Measurements from ENCODE around the gene PTPRD.
"Not testable (repeated sequence)": the region's sequence is repeated elsewhere in the genome, so short reads cannot be mapped to it uniquely, and the experiment has no call there.

PTPRD gene

GRCh38 chr9:10449201-10449617 is 163.6 kb downstream of the PTPRD start:
- not testable (repeated sequence) for DNase-seq

GRCh38 chr9:10447036-10447435 is 165.8 kb downstream of the PTPRD start:
- DNase-seq = no peak

GRCh38 chr9:10443868-10444204 is 169.0 kb downstream of the PTPRD start:
- no peak for DNase-seq

GRCh38 chr9:10443181-10443867 is 169.5 kb downstream of the PTPRD start:
- no peak for DNase-seq

DNA sequence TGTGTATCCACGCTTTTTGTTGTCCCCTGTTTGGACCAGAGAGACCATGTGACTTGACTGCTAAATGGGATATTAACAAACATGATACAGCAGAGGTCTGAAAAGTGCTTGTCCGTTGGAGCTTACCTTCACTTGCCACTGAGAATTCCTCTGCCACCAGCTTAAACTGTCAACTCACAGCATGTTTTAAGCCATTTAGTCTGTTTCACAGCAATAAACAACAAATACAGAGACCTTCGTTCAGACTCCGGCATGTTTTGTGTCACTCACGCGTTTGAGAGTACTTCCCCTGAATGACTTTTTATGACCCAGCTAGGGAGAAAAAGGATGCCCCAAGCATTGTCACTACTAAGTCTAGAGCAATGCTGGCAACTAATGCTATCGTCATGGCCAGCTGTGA is 173.8 kb downstream of the PTPRD start:
- DNase-seq = no peak

- DNase-seq = no peak
These were observed 176.0 kb downstream of the PTPRD start for GRCh38 chr9:10436756-10437155.

GRCh38 chr9:10434412-10434811 is 178.4 kb downstream of the PTPRD start:
- no peak for DNase-seq

- no peak for DNase-seq
These were observed 201.5 kb downstream of the PTPRD start for GRCh38 chr9:10411272-10411671.

DNA sequence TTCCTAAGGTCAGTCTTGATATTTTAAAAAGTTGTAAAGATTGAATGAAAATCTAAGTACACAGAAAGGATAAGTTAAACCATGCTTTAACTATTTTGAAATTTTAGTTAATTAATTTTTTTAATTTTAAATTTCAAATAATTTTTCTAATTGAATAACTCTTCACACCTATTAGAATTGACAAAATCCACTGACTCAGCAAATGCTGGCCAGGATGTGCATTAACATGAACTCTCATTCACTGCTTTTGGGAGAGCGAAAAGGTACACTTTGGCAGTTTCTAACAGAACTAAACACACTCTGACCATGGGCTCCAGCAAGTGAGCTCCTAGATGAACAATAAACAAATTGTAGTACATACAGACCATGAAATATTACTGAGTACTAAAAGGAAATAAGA is 209.5 kb downstream of the PTPRD start:
- DNase-seq = no peak

GRCh38 chr9:10396615-10397014 is 216.2 kb downstream of the PTPRD start:
- peak; percentile 39 for DNase-seq

- DNase-seq = no peak
These were observed 225.5 kb downstream of the PTPRD start for GRCh38 chr9:10387282-10387681.

- DNase-seq = no peak
These were observed 241.0 kb downstream of the PTPRD start for GRCh38 chr9:10371824-10372223.

DNA sequence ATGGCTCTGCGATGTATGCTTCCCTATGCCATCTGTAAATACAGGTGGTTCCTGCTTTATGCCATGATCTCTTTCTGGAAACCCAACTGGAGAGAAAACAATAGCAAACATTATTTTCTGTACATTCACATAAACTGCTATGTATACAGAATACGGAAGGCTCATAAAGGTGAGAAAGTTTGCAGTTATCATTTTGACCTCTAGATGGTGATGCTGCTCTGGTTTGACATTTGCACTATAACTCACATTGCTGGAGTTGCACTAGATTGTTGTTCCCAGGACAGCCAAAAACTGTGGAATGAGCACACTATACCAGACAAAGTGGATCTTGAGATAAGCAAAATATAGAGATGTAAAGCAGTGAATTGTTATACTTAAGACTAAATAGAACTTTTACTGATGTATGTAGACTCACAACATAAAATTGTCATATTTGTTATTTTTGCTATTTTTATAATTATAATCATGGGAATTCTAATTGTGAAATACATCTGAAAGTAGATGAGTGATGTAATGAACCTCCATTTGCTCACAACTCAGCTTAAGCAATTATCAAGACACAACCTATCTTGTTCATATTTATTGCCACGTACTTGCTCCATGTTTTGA is 246.5 kb downstream of the PTPRD start:
- DNase-seq = peak; percentile 74

GRCh38 chr9:10354591-10354990 is 258.2 kb downstream of the PTPRD start:
- DNase-seq = no peak

DNA sequence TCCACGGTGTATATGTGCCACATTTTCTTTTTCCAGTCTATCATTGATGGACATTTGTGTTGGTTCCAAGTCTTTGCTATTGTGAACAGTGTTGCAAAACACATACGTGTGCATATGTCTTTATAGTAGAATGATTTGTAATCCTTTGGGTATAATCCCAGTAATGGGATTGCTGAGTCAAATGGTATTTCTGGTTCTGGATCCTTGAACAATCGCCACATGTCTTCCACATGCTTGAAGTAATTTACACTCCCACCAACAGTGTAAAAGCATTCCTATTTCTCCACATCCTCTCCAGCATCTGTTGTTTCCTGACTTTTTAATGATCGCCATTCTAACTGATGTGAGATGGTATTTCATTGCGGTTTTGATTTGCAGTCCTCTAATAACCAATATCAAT is 267.2 kb downstream of the PTPRD start:
- DNase-seq = not testable (repeated sequence)

GRCh38 chr9:10341057-10341456 is 271.7 kb downstream of the PTPRD start:
- no peak for DNase-seq

DNA sequence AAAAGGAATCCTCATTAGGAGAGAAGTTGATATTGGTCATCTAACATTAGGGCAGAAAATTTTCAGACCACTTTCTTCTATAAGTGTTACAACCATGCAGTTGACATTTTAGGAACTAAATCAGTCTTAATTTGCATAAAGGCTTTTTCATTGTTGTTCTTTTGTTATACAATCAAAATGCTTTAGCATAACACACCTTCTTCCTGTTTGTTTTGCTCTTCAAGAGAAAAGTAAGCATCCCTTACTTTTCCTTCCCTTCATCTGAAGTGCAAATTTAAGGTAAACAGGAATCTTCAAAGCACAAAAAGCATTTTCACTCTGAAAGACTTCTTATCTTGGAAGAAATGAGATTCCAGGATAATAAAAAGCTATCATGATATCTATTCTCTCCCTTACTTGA is 273.6 kb downstream of the PTPRD start:
- no peak for DNase-seq

DNA sequence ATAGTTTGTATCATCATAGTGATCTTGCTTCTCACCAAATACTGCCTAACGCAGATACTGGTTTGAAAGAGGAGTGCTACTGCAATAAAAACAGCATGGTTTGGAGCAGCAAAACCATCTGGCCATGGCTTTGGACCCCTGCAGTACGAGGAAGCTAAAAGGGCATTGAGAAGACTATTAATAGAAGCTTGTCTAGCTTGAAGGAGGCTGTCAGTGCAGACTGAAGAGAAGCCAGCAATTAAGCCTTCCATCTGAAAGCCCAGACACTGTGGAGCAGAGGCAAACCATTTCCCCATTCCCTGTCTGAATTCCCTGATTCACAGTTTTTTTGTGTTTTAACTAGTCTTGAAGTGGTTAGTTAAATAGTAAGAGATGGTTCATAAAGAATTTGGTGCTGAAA is 281.6 kb downstream of the PTPRD start:
- no peak for DNase-seq

- no peak for DNase-seq
These were observed 330.7 kb downstream of the PTPRD start for GRCh38 chr9:10282084-10282483.

DNA sequence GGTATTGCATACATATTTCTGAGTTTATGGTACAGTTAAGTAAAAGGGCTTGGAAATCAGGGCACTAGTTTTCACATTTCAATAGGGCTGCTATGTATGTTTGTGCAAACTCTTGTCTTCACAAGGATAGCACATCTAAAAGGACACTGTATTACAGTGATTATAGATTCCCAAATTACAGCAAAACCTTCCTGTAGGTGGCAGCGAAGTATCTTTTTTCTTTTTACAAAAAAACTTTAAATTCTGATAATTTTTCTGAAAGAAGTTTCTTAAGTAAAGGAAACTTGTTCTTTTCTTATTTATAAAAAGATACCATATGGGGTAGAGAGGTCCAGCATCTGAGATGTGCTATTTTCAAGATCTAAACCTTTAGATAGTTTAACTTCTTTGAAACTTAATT is 337.8 kb downstream of the PTPRD start:
- DNase-seq = no peak

GRCh38 chr9:10274175-10274574 is 338.6 kb downstream of the PTPRD start:
- no peak for DNase-seq

DNA sequence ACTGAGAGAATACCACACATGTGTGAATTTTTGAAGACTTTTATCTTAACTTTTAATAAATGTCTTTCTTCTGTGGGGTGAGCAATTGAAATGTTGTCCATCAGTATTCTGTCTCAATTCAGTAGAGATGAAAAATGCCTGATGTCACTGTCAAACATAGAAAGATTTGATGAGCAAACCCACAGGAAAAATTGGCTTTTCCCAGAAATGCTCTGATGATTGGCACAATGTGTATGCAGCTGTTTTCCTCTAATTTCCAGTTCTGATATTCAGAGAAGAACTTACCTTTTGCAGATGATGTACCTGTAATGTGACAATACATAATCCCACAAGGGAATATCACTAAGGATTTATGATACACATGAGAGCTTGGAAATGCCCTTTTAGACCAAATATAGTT is 340.0 kb downstream of the PTPRD start:
- no peak for DNase-seq

GRCh38 chr9:10268531-10269485 is 344.0 kb downstream of the PTPRD start:
- DNase-seq = peak; percentile 67

- DNase-seq = no peak
These were observed 347.6 kb downstream of the PTPRD start for GRCh38 chr9:10265153-10265631.
